Measurements from ENCODE around the gene SMAP1.

SMAP1 gene

GRCh38 chr6:70685494-70686180 lies 18.0 kb downstream of the SMAP1 start:
- in situ Hi-C loops (cut with MboI; ENCODE audit: low pct_unique_long_range_greater_than_20kb, low sequenced_read_pairs, unreplicated experiment), result no loop called here
- no peak for TF ChIP-seq CTCF (IDR thresholded peaks at IDR 0.05; ENCODE audit: extremely low read depth, insufficient read depth, missing control alignments)

GRCh38 chr6:70686548-70687133 lies 19.0 kb downstream of the SMAP1 start:
- peak; percentile 76 for TF ChIP-seq CTCF (IDR thresholded peaks at IDR 0.05; ENCODE audit: extremely low read depth, insufficient read depth, missing control alignments)
- DNase-seq (ENCODE audit: low spot score), result peak; percentile 23
- in situ Hi-C loops (cut with MboI; ENCODE audit: low pct_unique_long_range_greater_than_20kb, low sequenced_read_pairs, unreplicated experiment), result no loop called here

More at GRCh38 chr6:70685494-70686180, 18.0 kb downstream of the SMAP1 start:
- DNase-seq (ENCODE audit: low spot score), result no peak

GRCh38 chr6:70693887-70694286 lies 26.2 kb downstream of the SMAP1 start:
- in situ Hi-C loops (cut with MboI; ENCODE audit: low pct_unique_long_range_greater_than_20kb, low sequenced_read_pairs, unreplicated experiment), result no loop called here
- no peak for DNase-seq (ENCODE audit: low spot score)
- TF ChIP-seq CTCF (IDR thresholded peaks at IDR 0.05; ENCODE audit: extremely low read depth, insufficient read depth, missing control alignments), result no peak

DNA sequence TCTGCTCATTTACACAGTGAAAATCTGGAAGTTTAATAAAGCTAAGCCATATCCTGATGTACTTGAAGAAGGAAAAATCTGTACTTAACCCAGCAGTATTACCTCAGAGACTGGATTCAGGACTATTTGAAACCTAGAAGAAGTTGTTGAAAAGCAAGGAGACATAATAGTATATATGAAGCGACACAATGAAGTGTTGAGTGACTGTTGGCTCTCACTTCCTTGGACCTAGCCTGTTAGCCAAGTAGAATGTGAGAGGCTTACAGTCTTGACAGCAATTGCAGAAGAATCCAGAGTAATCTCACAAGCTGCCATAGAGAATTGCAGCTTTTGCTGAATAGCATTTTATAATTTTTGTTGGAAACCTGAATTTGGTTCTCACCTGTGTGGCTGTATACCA lies 26.7 kb downstream of the SMAP1 start:
- TF ChIP-seq CTCF (IDR thresholded peaks at IDR 0.05; ENCODE audit: extremely low read depth, insufficient read depth, missing control alignments), result no peak
- no peak for DNase-seq (ENCODE audit: low spot score)
- in situ Hi-C loops (cut with MboI; ENCODE audit: low pct_unique_long_range_greater_than_20kb, low sequenced_read_pairs, unreplicated experiment), result no loop called here

- no peak for TF ChIP-seq CTCF (IDR thresholded peaks at IDR 0.05; ENCODE audit: extremely low read depth, insufficient read depth, missing control alignments)
- DNase-seq (ENCODE audit: low spot score), result no peak
- in situ Hi-C loops (cut with MboI; ENCODE audit: low pct_unique_long_range_greater_than_20kb, low sequenced_read_pairs, unreplicated experiment), result loop anchor here (10.0 kb wide), 1 partner anchor 184 kb away; no protein-coding TSS in a partner anchor
These were observed 33.5 kb downstream of the SMAP1 start for GRCh38 chr6:70700922-70701876.

DNA sequence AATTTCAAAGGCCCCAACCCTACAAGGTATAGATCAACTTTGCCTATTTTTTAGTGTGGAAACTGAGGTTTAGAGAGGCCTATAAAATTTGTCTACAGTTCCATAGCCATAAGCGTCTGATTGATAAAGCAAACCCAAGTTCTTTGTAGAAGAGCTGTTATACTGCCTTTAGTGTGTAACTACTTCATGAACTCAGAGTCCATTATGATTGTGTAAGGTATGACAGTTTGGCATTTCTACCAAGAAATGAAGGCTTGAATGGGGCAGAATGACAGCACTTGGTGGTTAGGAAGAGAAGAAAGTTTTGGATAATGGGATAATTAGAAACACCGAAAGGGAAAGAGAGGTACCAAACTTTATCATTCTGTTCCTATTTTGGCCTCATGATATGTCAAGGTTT lies 38.1 kb downstream of the SMAP1 start:
- in situ Hi-C loops (cut with MboI; ENCODE audit: low pct_unique_long_range_greater_than_20kb, low sequenced_read_pairs, unreplicated experiment), result loop anchor here (10.0 kb wide), 1 partner anchor 179 kb away; no protein-coding TSS in a partner anchor
- TF ChIP-seq CTCF (IDR thresholded peaks at IDR 0.05; ENCODE audit: extremely low read depth, insufficient read depth, missing control alignments), result no peak
- DNase-seq (ENCODE audit: low spot score), result no peak

Measured in GM13977 (cell line).